Vagina (tissue), 2 donors: ENCODE results near the gene GON4L. TPM values are rescaled to one million over a fixed set of nuclear protein-coding genes. Genes with fewer than 3 reads are reported as not detected.
"Not testable (repeated sequence)": the region's sequence is repeated elsewhere in the genome, so short reads cannot be mapped to it uniquely, and the experiment has no call there.

Experiments used
- DNase-seq, 2 donors: peaks; one replicate each; pipeline ENCODE4 v3.0.0-alpha.2; 2017; ENCODE audit errors: extremely low spot score in 2 of 2
- H3K27ac ChIP-seq: fragments of 200-600 bp; sonication (generic); one replicate; pipeline ENCODE4 v1.5.1; 2019
- H3K27me3 ChIP-seq: fragments of 200-600 bp; sonication (generic); one replicate; pipeline ENCODE4 v1.5.1; 2019
- H3K36me3 ChIP-seq, 2 donors: fragments of 200-600 bp; sonication (generic); one replicate each; pipeline ENCODE4 v1.5.1; 2017 to 2019
- H3K4me1 ChIP-seq: fragments of 200-600 bp; sonication (generic); one replicate; pipeline ENCODE4 v1.5.1; 2019
- H3K4me3 ChIP-seq, 2 donors: fragments of 200-600 bp; sonication (generic); 1 replicate in 1 of 2; 2 replicates in 1 of 2; pipeline ENCODE4 v1.5.1; 2016 to 2019
- H3K9me3 ChIP-seq: fragments of 200-600 bp; sonication (generic); one replicate; pipeline ENCODE4 v1.5.1; 2019
- POLR2A ChIP-seq, 2 donors: fragments of 450-650 bp; IDR thresholded peaks; one replicate each; pipeline ENCODE4 v1.6.1; 2017; ENCODE audit warnings: antibody characterized with exemption in 2 of 2, mild to moderate bottlenecking in 2 of 2, moderate library complexity in 2 of 2
- POLR2AphosphoS5 ChIP-seq, 2 donors: sonication (generic); formaldehyde crosslinking; IDR thresholded peaks; one replicate each; pipeline ENCODE4 v1.9.0; 2017; ENCODE audit warnings: antibody characterized with exemption in 2 of 2, mild to moderate bottlenecking in 2 of 2, low read depth in 1 of 2; ENCODE audit not compliant: insufficient read depth in 1 of 2
- intact Hi-C: fragments of 100-400 bp; cut with DNase I; formaldehyde crosslinking; loops from one replicate; pipeline ENCODE4 v1.15.1; 2023
- total RNA-seq: library from RNA; depleted of rRNA; stranded (reverse); fragments of >200 nt; gene quantifications from one replicate; pipeline ENCODE4 v1.2.3, GENCODE V29; 2016
- TF ChIP-seq, protein P1 (sequence below), 3 experiments: fragments of 450-650 bp in 2 of 3; fragments of 200-600 bp in 1 of 3; sonication (generic) in 1 of 3; IDR thresholded peaks; one replicate each; pipeline ENCODE4 v1.5.1; 2017 to 2019; ENCODE audit warnings: antibody characterized with exemption in 3 of 3, mild to moderate bottlenecking in 2 of 3, moderate library complexity in 2 of 3

The GON4L gene
- total RNA-seq, 1 donor from 2014 or later, result 50.3 TPM

- DNase-seq, result no peak
- no peaks in the 10 kb centered on the region for H3K4me1 ChIP-seq
- H3K36me3 ChIP-seq, result peaks cover 0 to 60% of the 10 kb centered on the region in 2 donors
- intact Hi-C loops, result no loop called here
- no peak for TF ChIP-seq POLR2AphosphoS5 (IDR thresholded peaks at IDR 0.05; ENCODE audit: insufficient read depth in 1 of 2, low read depth in 1 of 2)
- TF ChIP-seq POLR2A (IDR thresholded peaks at IDR 0.05), result no peak
- TF ChIP-seq, protein P1, sequence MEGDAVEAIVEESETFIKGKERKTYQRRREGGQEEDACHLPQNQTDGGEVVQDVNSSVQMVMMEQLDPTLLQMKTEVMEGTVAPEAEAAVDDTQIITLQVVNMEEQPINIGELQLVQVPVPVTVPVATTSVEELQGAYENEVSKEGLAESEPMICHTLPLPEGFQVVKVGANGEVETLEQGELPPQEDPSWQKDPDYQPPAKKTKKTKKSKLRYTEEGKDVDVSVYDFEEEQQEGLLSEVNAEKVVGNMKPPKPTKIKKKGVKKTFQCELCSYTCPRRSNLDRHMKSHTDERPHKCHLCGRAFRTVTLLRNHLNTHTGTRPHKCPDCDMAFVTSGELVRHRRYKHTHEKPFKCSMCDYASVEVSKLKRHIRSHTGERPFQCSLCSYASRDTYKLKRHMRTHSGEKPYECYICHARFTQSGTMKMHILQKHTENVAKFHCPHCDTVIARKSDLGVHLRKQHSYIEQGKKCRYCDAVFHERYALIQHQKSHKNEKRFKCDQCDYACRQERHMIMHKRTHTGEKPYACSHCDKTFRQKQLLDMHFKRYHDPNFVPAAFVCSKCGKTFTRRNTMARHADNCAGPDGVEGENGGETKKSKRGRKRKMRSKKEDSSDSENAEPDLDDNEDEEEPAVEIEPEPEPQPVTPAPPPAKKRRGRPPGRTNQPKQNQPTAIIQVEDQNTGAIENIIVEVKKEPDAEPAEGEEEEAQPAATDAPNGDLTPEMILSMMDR (IDR thresholded peaks at IDR 0.05), result no peak
- no peak overlapping the region for H3K27ac ChIP-seq
- no peaks in the 10 kb centered on the region for H3K9me3 ChIP-seq
- H3K4me3 ChIP-seq, result no peak overlapping the region
- no peaks in the 10 kb centered on the region for H3K27me3 ChIP-seq
Observed at GRCh38 chr1:155769257-155769656, 87.8 kb downstream of the GON4L start.

- peaks cover 0 to 56% of the 10 kb centered on the region in 2 donors for H3K36me3 ChIP-seq
- intact Hi-C loops, DNase-seq: not testable (repeated sequence)
Observed at GRCh38 chr1:155767399-155767989, 89.5 kb downstream of the GON4L start.

GRCh38 chr1:155763989-155764388 lies 93.0 kb downstream of the GON4L start:
- intact Hi-C loops, result not testable (repeated sequence)

More at GRCh38 chr1:155767399-155767989, 89.5 kb downstream of the GON4L start:
- H3K9me3 ChIP-seq, H3K27me3 ChIP-seq, H3K4me3 ChIP-seq, H3K27ac ChIP-seq, H3K4me1 ChIP-seq: not testable (repeated sequence)

GRCh38 chr1:155763090-155763815 lies 93.8 kb downstream of the GON4L start:
- H3K4me1 ChIP-seq, intact Hi-C loops: not testable (repeated sequence)

More at GRCh38 chr1:155763989-155764388, 93.0 kb downstream of the GON4L start:
- H3K4me3 ChIP-seq, H3K4me1 ChIP-seq, H3K27ac ChIP-seq, H3K9me3 ChIP-seq, DNase-seq, H3K27me3 ChIP-seq: not testable (repeated sequence)
- peaks cover 0 to 51% of the 10 kb centered on the region in 2 donors for H3K36me3 ChIP-seq

GRCh38 chr1:155761736-155762405 lies 95.1 kb downstream of the GON4L start:
- Histone ChIP-seq H3K9me3 (no peaks in the 10 kb centered on the region), H3K4me1 (no peaks in the 10 kb centered on the region), H3K36me3 (peaks cover 0 to 56% of the 10 kb centered on the region in 2 donors), H3K27me3 (no peaks in the 10 kb centered on the region), H3K4me3 (no peak overlapping the region), H3K27ac (no peak overlapping the region)
- no peak for DNase-seq
- no peak for TF ChIP-seq POLR2AphosphoS5 (IDR thresholded peaks at IDR 0.05; ENCODE audit: insufficient read depth in 1 of 2, low read depth in 1 of 2)
- TF ChIP-seq, protein P1 (IDR thresholded peaks at IDR 0.05), result no peak
- intact Hi-C loops, result no loop called here

More at GRCh38 chr1:155763090-155763815, 93.8 kb downstream of the GON4L start:
- H3K36me3 ChIP-seq, result peaks cover 0 to 51% of the 10 kb centered on the region in 2 donors
- not testable (repeated sequence) for H3K27ac ChIP-seq, DNase-seq, H3K27me3 ChIP-seq, H3K4me3 ChIP-seq, H3K9me3 ChIP-seq

- intact Hi-C loops, result no loop called here
- peaks cover 0 to 56% of the 10 kb centered on the region in 2 donors for H3K36me3 ChIP-seq
Observed at GRCh38 chr1:155760751-155761475, 96.1 kb downstream of the GON4L start.

More at GRCh38 chr1:155760751-155761475, 96.1 kb downstream of the GON4L start:
- Histone ChIP-seq H3K4me3 (no peak overlapping the region), H3K27ac (no peak overlapping the region), H3K9me3 (no peaks in the 10 kb centered on the region), H3K27me3 (no peaks in the 10 kb centered on the region), H3K4me1 (no peaks in the 10 kb centered on the region)
- DNase-seq, result no peak
- TF ChIP-seq, protein P1 (IDR thresholded peaks at IDR 0.05), result no peak
- TF ChIP-seq POLR2A (IDR thresholded peaks at IDR 0.05) (no peak), POLR2AphosphoS5 (IDR thresholded peaks at IDR 0.05; ENCODE audit: insufficient read depth in 1 of 2, low read depth in 1 of 2) (no peak)
